Thyroid gland (tissue), 4 donors: Measurements from ENCODE around the gene DOCK1. TPM values are rescaled to one million over a fixed set of nuclear protein-coding genes. Genes with fewer than 3 reads are reported as not detected.

Experiments
- DNase-seq, 2 donors: peaks; one replicate each; pipeline ENCODE4 v3.0.0-alpha.2; 2019
- H3K27ac ChIP-seq, 3 donors: fragments of 200-600 bp; sonication (generic); 1 replicate in 2 of 3; 2 replicates in 1 of 3; pipeline ENCODE4 v1.5.1; 2016 to 2019; ENCODE audit warnings: mild to moderate bottlenecking in 1 of 3, moderate library complexity in 1 of 3
- H3K27me3 ChIP-seq: fragments of 200-600 bp; sonication (generic); one replicate; pipeline ENCODE4 v1.5.1; 2019
- H3K36me3 ChIP-seq, 2 donors: fragments of 200-600 bp; sonication (generic); one replicate each; pipeline ENCODE4 v1.5.1; 2016 to 2019
- H3K4me1 ChIP-seq, 2 donors: fragments of 200-600 bp; sonication (generic); one replicate each; pipeline ENCODE4 v1.5.1; 2017 to 2019
- H3K4me3 ChIP-seq, 3 donors: fragments of 200-600 bp; sonication (generic); replicated peaks in 1 of 3; 1 replicate in 2 of 3; 2 replicates in 1 of 3; pipeline ENCODE4 v1.5.1; 2016; ENCODE audit warnings: mild to moderate bottlenecking in 1 of 3
- H3K9me3 ChIP-seq: fragments of 200-600 bp; sonication (generic); one replicate; pipeline ENCODE4 v1.5.1; 2017
- POLR2A ChIP-seq, 2 donors: fragments of 450-650 bp; IDR thresholded peaks; one replicate each; pipeline ENCODE4 v1.6.1; 2017; ENCODE audit warnings: antibody characterized with exemption in 2 of 2, mild to moderate bottlenecking in 2 of 2, moderate library complexity in 1 of 2
- WGBS, 2 donors: methylation state at CpG; one replicate each; pipeline ENCODE4 v1.1.5; 2017; 5-methylcytosine and 5-hydroxymethylcytosine counted together
- intact Hi-C: fragments of 100-400 bp; cut with DNase I; formaldehyde crosslinking; loops from one replicate; pipeline ENCODE4 v1.15.1; 2023
- total RNA-seq, 4 donors: library from RNA; depleted of rRNA; stranded (reverse); fragments of >200 nt; gene quantifications; one replicate each; pipeline ENCODE4 v1.2.3, GENCODE V29; 2016
- TF ChIP-seq, protein P1 (sequence below), 6 experiments: fragments of 200-600 bp in 3 of 6; fragments of 450-650 bp in 3 of 6; sonication (generic) in 3 of 6; IDR thresholded peaks; one replicate each; pipeline ENCODE4 v1.5.1; 2016 to 2019; ENCODE audit warnings: antibody characterized with exemption in 6 of 6, mild to moderate bottlenecking in 2 of 6, inconsistent platforms in 1 of 6, moderate library complexity in 1 of 6

DOCK1 gene
- total RNA-seq, 4 donors from 2014 or later, result 89.7 to 217 (median 112) TPM

DNA sequence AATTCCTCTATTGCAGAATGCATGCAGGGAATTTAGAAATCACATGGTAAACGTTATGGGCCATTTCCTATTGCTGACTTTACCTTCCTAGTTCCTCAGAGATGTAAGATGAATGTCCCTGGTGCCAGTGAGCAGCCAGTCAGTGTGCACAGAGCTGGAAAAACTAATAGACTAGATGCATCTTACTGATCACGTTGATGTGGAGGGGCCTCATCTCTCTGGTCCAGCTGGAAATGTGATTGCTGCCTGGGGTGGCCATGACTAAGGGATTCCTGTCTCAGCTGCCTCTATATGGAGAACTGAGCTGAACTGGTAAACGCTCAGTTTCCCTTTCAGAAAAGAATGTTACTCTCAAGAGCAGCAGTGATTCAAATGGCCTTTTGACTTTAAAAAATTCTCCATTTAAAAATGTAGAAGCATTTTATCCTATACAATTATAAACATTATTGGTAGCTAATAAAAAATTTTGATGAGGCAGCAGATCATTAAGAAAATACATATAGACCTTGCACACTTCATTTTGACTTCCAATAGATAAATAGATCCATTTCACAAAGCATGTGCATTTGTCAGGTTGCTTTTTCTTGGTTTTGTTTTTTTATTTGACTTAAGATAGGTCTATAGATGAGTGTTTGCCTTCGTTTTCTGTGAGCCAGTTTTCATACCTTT lies 371.7 kb downstream of the DOCK1 start:
- Histone ChIP-seq H3K9me3 (no peaks in the 10 kb centered on the region), H3K27ac (no peak overlapping the region), H3K36me3 (no peaks in the 10 kb centered on the region), H3K4me1 (peaks cover 0 to 9% of the 10 kb centered on the region in 2 donors), H3K4me3 (no peak overlapping the region), H3K27me3 (no peaks in the 10 kb centered on the region)
- no peak for DNase-seq
- intact Hi-C loops, result no loop called here
- 78 to 82% methylated on average over 4 of the region's 4 CpGs for WGBS, 2 donors
- TF ChIP-seq, protein P1, sequence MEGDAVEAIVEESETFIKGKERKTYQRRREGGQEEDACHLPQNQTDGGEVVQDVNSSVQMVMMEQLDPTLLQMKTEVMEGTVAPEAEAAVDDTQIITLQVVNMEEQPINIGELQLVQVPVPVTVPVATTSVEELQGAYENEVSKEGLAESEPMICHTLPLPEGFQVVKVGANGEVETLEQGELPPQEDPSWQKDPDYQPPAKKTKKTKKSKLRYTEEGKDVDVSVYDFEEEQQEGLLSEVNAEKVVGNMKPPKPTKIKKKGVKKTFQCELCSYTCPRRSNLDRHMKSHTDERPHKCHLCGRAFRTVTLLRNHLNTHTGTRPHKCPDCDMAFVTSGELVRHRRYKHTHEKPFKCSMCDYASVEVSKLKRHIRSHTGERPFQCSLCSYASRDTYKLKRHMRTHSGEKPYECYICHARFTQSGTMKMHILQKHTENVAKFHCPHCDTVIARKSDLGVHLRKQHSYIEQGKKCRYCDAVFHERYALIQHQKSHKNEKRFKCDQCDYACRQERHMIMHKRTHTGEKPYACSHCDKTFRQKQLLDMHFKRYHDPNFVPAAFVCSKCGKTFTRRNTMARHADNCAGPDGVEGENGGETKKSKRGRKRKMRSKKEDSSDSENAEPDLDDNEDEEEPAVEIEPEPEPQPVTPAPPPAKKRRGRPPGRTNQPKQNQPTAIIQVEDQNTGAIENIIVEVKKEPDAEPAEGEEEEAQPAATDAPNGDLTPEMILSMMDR (IDR thresholded peaks at IDR 0.05), result no peak
- no peak for TF ChIP-seq POLR2A (IDR thresholded peaks at IDR 0.05)

DNA sequence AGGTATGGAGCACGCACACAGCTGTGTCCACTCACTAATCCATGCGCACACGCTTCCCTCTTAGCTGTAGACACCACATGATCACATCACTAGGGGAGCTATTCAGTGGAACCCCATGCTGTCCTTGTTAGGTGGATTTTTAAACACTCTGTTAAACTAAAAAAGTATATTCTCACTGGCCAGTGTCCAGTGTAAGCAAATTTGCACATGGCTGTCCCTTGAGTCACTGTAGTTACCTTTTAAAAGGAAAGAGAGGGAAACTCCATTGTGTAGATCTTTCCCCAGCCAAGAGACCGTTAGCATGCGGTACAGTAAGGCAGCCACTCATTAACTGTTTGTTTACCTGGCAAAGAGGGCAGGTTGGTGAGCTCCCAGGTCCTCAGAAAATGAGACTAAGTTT lies 372.8 kb downstream of the DOCK1 start:
- Histone ChIP-seq H3K4me3 (no peak overlapping the region), H3K36me3 (no peaks in the 10 kb centered on the region), H3K9me3 (no peaks in the 10 kb centered on the region), H3K27ac (no peak overlapping the region), H3K27me3 (no peaks in the 10 kb centered on the region), H3K4me1 (peaks cover 0 to 9% of the 10 kb centered on the region in 2 donors)
- intact Hi-C loops, result no loop called here
- no peak for TF ChIP-seq POLR2A (IDR thresholded peaks at IDR 0.05)
- TF ChIP-seq, protein P1 (IDR thresholded peaks at IDR 0.05), result no peak
- WGBS, 2 donors, result 62 to 68% methylated on average over 5 of the region's 5 CpGs
- DNase-seq, result no peak

DNA sequence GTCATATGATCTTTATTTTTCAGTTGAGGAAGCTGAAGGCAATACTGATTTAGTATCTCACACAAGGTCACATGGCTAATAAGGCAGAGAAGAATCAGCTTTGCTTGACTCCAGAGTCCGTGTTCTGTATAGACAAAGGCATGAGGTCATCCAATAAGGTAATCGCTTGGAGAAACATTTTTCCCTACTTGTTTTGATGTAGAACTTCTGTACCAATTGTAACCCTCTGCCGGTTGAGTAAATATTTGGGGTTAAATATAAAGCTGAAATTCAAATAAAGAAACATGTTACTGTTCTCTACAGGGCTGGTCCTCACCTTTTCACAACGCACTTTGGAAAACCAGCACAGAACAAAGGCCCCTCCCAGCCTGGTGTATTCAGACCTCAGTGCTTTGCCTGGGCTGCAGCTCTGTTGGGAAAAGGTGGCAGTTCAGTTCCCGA lies 374.1 kb downstream of the DOCK1 start:
- Histone ChIP-seq H3K9me3 (no peaks in the 10 kb centered on the region), H3K27ac (no peak overlapping the region), H3K36me3 (no peaks in the 10 kb centered on the region), H3K27me3 (no peaks in the 10 kb centered on the region), H3K4me1 (peaks cover 0 to 9% of the 10 kb centered on the region in 2 donors), H3K4me3 (no peak overlapping the region)
- TF ChIP-seq, protein P1 (IDR thresholded peaks at IDR 0.05), result no peak
- TF ChIP-seq POLR2A (IDR thresholded peaks at IDR 0.05), result no peak
- WGBS, 2 donors, result 92 to 96% methylated on average over 5 of the region's 5 CpGs
- intact Hi-C loops, result no loop called here
- no peak for DNase-seq

DNA sequence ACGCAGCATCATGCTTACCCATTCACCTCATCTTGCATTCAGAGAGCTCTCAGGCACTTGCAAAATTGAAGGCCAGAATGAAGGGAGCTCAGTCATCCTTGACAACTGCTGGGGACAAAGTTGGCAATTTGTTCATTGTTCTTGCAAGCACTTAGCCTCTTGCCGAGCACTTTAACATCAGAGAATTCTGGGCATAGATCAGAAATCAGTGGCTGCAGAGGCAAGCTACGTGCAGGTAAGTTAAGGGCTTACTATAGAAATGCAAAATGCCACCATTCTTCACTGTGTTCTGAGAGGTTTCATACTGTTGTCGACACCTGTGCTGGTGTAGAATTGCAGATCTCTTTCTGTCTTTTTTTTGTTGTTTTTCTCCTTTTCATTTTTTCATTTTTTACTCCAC lies 375.2 kb downstream of the DOCK1 start:
- Histone ChIP-seq H3K9me3 (no peaks in the 10 kb centered on the region), H3K27ac (no peak overlapping the region), H3K36me3 (no peaks in the 10 kb centered on the region), H3K27me3 (no peaks in the 10 kb centered on the region), H3K4me1 (peaks cover 0 to 9% of the 10 kb centered on the region in 2 donors), H3K4me3 (no peak overlapping the region)
- intact Hi-C loops, result no loop called here
- no peak for TF ChIP-seq POLR2A (IDR thresholded peaks at IDR 0.05)
- TF ChIP-seq, protein P1 (IDR thresholded peaks at IDR 0.05), result no peak
- 82 to 85% methylated on average over 4 of the region's 4 CpGs for WGBS, 2 donors
- no peak for DNase-seq

GRCh38 chr10:127283017-127283416 lies 377.8 kb downstream of the DOCK1 start:
- no peaks in the 10 kb centered on the region for H3K36me3 ChIP-seq
- H3K27ac ChIP-seq, result no peak overlapping the region
- 87 to 92% methylated on average over 4 of the region's 4 CpGs for WGBS, 2 donors
- no peak overlapping the region for H3K4me3 ChIP-seq
- peaks cover 0 to 4% of the 10 kb centered on the region in 2 donors for H3K4me1 ChIP-seq
- no peak for TF ChIP-seq POLR2A (IDR thresholded peaks at IDR 0.05)
- TF ChIP-seq, protein P1 (IDR thresholded peaks at IDR 0.05), result no peak
- no peaks in the 10 kb centered on the region for H3K27me3 ChIP-seq
- intact Hi-C loops, result no loop called here
- H3K9me3 ChIP-seq, result no peaks in the 10 kb centered on the region
- no peak for DNase-seq
